ENCODE measurements around the gene CEP78.

Gene CEP78

DNA sequence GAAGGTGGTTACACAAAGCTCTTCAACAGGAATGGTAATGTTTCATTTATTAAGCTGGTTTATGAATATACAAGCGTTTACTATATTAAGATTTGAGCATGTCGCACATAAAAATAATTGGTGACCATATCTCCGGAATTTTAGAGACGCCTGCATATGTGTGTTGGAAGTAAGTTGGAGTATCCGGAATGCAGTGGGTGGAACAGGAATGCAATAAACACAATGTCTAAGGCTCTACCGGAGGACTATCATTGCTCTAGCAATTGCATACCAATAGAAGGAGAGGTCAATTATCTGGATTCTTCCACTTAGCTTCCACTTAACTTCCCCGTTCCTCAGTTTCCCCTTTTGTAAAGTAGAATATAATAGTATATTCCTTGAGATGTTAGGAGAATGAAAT is 1.1 kb upstream of the CEP78 start:
- H3K36me3 ChIP-seq (ENCODE audit: control insufficient read depth in 2 of 2, insufficient read depth in 1 of 2, low read length in 2 of 2), result peaks cover 0 to 5% of the 10 kb centered on the region in 2 experiments; a peak in 1 of 3 replicates
- no peak overlapping the region for H3K27ac ChIP-seq (ENCODE audit: extremely low read depth, low read depth, low read length)
- TF ChIP-seq, protein P1, sequence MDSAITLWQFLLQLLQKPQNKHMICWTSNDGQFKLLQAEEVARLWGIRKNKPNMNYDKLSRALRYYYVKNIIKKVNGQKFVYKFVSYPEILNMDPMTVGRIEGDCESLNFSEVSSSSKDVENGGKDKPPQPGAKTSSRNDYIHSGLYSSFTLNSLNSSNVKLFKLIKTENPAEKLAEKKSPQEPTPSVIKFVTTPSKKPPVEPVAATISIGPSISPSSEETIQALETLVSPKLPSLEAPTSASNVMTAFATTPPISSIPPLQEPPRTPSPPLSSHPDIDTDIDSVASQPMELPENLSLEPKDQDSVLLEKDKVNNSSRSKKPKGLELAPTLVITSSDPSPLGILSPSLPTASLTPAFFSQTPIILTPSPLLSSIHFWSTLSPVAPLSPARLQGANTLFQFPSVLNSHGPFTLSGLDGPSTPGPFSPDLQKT (IDR thresholded peaks at IDR 0.05; ENCODE audit: borderline replicate concordance, low read depth, low read length), result no peak
- TF ChIP-seq KLF8 (tag by site-specific recombination; IDR thresholded peaks at IDR 0.05) (no peak), EGR2 (tag by site-specific recombination; IDR thresholded peaks at IDR 0.05; ENCODE audit: low read depth) (peak; percentile 56; the same call in 1 of the 2 replicates), ZFHX2 (tag by site-specific recombination; conservative IDR thresholded peaks at IDR 0.05) (peak; percentile 64), ZNF768 (tag by site-specific recombination; IDR thresholded peaks at IDR 0.05) (no peak), ZNF600 (tag by site-specific recombination; IDR thresholded peaks at IDR 0.05) (peak; percentile 53; the same call in 1 of the 2 replicates), KLF1 (tag by site-specific recombination; IDR thresholded peaks at IDR 0.05) (no peak), ZNF335 (tag by site-specific recombination; conservative IDR thresholded peaks at IDR 0.05) (no peak), ZNF214 (tag by site-specific recombination; IDR thresholded peaks at IDR 0.05; ENCODE audit: borderline replicate concordance) (no peak), ZNF76 (tag by site-specific recombination; IDR thresholded peaks at IDR 0.05; ENCODE audit: borderline replicate concordance, low read depth) (no peak), ZNF2 (tag by site-specific recombination; IDR thresholded peaks at IDR 0.05) (no peak), PRDM1 (tag by site-specific recombination; IDR thresholded peaks at IDR 0.05) (no peak), ZNF48 (tag by site-specific recombination; IDR thresholded peaks at IDR 0.05) (no peak)
- TF ChIP-seq, protein P2, sequence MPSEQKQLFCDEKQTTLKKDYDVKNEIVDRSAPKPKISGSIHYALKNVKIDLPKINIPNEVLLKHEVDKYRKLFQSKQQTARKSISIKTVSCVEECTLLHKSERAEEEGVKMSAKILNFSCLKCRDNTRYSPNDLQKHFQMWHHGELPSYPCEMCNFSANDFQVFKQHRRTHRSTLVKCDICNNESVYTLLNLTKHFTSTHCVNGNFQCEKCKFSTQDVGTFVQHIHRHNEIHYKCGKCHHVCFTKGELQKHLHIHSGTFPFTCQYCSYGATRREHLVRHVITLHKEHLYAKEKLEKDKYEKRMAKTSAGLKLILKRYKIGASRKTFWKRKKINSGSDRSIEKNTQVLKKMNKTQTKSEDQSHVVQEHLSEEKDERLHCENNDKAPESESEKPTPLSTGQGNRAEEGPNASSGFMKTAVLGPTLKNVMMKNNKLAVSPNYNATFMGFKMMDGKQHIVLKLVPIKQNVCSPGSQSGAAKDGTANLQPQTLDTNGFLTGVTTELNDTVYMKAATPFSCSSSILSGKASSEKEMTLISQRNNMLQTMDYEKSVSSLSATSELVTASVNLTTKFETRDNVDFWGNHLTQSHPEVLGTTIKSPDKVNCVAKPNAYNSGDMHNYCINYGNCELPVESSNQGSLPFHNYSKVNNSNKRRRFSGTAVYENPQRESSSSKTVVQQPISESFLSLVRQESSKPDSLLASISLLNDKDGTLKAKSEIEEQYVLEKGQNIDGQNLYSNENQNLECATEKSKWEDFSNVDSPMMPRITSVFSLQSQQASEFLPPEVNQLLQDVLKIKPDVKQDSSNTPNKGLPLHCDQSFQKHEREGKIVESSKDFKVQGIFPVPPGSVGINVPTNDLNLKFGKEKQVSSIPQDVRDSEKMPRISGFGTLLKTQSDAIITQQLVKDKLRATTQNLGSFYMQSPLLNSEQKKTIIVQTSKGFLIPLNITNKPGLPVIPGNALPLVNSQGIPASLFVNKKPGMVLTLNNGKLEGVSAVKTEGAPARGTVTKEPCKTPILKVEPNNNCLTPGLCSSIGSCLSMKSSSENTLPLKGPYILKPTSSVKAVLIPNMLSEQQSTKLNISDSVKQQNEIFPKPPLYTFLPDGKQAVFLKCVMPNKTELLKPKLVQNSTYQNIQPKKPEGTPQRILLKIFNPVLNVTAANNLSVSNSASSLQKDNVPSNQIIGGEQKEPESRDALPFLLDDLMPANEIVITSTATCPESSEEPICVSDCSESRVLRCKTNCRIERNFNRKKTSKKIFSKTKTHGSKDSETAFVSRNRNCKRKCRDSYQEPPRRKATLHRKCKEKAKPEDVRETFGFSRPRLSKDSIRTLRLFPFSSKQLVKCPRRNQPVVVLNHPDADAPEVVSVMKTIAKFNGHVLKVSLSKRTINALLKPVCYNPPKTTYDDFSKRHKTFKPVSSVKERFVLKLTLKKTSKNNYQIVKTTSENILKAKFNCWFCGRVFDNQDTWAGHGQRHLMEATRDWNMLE (tag by site-specific recombination; conservative IDR thresholded peaks at IDR 0.05; ENCODE audit: low read depth), result no peak
- TF ChIP-seq, protein P3, sequence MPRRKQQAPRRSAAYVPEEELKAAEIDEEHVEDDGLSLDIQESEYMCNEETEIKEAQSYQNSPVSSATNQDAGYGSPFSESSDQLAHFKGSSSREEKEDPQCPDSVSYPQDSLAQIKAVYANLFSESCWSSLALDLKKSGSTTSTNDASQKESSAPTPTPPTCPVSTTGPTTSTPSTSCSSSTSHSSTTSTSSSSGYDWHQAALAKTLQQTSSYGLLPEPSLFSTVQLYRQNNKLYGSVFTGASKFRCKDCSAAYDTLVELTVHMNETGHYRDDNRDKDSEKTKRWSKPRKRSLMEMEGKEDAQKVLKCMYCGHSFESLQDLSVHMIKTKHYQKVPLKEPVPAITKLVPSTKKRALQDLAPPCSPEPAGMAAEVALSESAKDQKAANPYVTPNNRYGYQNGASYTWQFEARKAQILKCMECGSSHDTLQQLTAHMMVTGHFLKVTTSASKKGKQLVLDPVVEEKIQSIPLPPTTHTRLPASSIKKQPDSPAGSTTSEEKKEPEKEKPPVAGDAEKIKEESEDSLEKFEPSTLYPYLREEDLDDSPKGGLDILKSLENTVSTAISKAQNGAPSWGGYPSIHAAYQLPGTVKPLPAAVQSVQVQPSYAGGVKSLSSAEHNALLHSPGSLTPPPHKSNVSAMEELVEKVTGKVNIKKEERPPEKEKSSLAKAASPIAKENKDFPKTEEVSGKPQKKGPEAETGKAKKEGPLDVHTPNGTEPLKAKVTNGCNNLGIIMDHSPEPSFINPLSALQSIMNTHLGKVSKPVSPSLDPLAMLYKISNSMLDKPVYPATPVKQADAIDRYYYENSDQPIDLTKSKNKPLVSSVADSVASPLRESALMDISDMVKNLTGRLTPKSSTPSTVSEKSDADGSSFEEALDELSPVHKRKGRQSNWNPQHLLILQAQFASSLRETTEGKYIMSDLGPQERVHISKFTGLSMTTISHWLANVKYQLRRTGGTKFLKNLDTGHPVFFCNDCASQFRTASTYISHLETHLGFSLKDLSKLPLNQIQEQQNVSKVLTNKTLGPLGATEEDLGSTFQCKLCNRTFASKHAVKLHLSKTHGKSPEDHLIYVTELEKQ (tag by site-specific recombination; IDR thresholded peaks at IDR 0.05; ENCODE audit: borderline replicate concordance), result no peak
- CTCF ChIA-PET, result interaction anchor here (0.9 to 1.3 kb wide), 3 partner anchors 13 to 204 kb away, joined by 3 read pairs; no protein-coding TSS in a partner anchor
- peak overlapping the region; percentile 87 for H3K4me3 ChIP-seq (ENCODE audit: low read depth, low read length)
- no peaks in the 10 kb centered on the region; the same call in 1 of the 2 replicates for H3K4me1 ChIP-seq (ENCODE audit: control insufficient read depth, insufficient read depth, low read length)
- POLR2A ChIA-PET, result interaction anchor here (1.1 to 4.6 kb wide), 2 partner anchors 21 to 62 kb away, joined by 3 to 33 read pairs; partner anchors contain the start of gene PSAT1
- H3K9me3 ChIP-seq (ENCODE audit: control insufficient read depth, insufficient read depth, low read depth, low read length), result no peaks in the 10 kb centered on the region

Data from HEK293 (cell line).